Fibroblast of skin of right biceps (primary cell): ENCODE measurements around the gene CHST14.
"Not testable (repeated sequence)": the region's sequence is repeated elsewhere in the genome, so short reads cannot be mapped to it uniquely, and the experiment has no call there.

Experiments
- DNase-seq: peaks from one replicate; pipeline ENCODE4 v3.0.0-alpha.2; 2013

Gene CHST14

GRCh38 chr15:40441565-40442531 lies 28.9 kb upstream of the CHST14 start:
- DNase-seq: no peak

GRCh38 chr15:40443255-40443654 lies 27.5 kb upstream of the CHST14 start:
- no peak for DNase-seq

GRCh38 chr15:40443846-40444245 lies 26.9 kb upstream of the CHST14 start:
- DNase-seq: no peak

- no peak for DNase-seq
Measured at GRCh38 chr15:40444736-40445135, 26.0 kb upstream of the CHST14 start.

- peak; percentile 47 for DNase-seq
Measured at GRCh38 chr15:40445421-40445922, 25.3 kb upstream of the CHST14 start.

GRCh38 chr15:40446144-40446543 lies 24.6 kb upstream of the CHST14 start:
- no peak for DNase-seq

GRCh38 chr15:40448354-40448753 lies 22.4 kb upstream of the CHST14 start:
- DNase-seq: no peak

GRCh38 chr15:40449275-40449674 lies 21.5 kb upstream of the CHST14 start:
- peak; percentile 45 for DNase-seq

GRCh38 chr15:40450047-40450446 lies 20.7 kb upstream of the CHST14 start:
- DNase-seq: no peak

GRCh38 chr15:40451527-40452158 lies 19.1 kb upstream of the CHST14 start:
- no peak for DNase-seq

GRCh38 chr15:40452296-40453090 lies 18.3 kb upstream of the CHST14 start:
- no peak for DNase-seq

GRCh38 chr15:40453941-40454340 lies 16.8 kb upstream of the CHST14 start:
- not testable (repeated sequence) for DNase-seq

GRCh38 chr15:40454904-40455391 lies 15.8 kb upstream of the CHST14 start:
- DNase-seq: peak; percentile 67

- no peak for DNase-seq
Measured at GRCh38 chr15:40456299-40456712, 14.5 kb upstream of the CHST14 start.

GRCh38 chr15:40456738-40457137 lies 14.0 kb upstream of the CHST14 start:
- no peak for DNase-seq

- no peak for DNase-seq
Measured at GRCh38 chr15:40458495-40459371, 12.1 kb upstream of the CHST14 start.

GRCh38 chr15:40459391-40460015 lies 11.3 kb upstream of the CHST14 start:
- DNase-seq: no peak

GRCh38 chr15:40460404-40460803 lies 10.4 kb upstream of the CHST14 start:
- no peak for DNase-seq

- DNase-seq: no peak
Measured at GRCh38 chr15:40461958-40462357, 8.8 kb upstream of the CHST14 start.

GRCh38 chr15:40463279-40463678 lies 7.5 kb upstream of the CHST14 start:
- DNase-seq: no peak

GRCh38 chr15:40463886-40464545 lies 6.8 kb upstream of the CHST14 start:
- no peak for DNase-seq
